IMR-90 (cell line): ENCODE measurements around the gene UBE2E2. TPM values are rescaled to one million over a fixed set of nuclear protein-coding genes. Genes with fewer than 3 reads are reported as not detected.

ENCODE experiments used
- ATAC-seq: fragments of 200-7000 bp; cut with Tn5 transposase; 2 replicates; pipeline ENCODE4 v1.9.1; 2020; ENCODE audit warnings: low read depth, mild to moderate bottlenecking, moderate library complexity
- BruUV-seq: library from RNA; stranded (reverse); fragments of 400-500 nt; replicated peaks from 2 replicates; lab custom pipeline; 2021; lab: Mats Ljungman, UMichigan
- CTCF ChIA-PET: fragments of 300-600 bp; formaldehyde crosslinking; extraction: SDS; loops from one replicate; lab custom pipeline; 2021; ENCODE audit warnings: antibody characterized with exemption; lab: Yijun Ruan, JAX
- POLR2A ChIA-PET: fragments of 300-600 bp; sonication (Branson Sonifier 250); formaldehyde crosslinking; loops from one replicate; lab custom pipeline; 2022; ENCODE audit warnings: antibody characterized with exemption; ENCODE audit not compliant: unreplicated experiment; lab: Charles Lee
- DNase-seq: peaks from one replicate; pipeline ENCODE4 v3.0.0; 2013
- H2AFZ ChIP-seq: replicated peaks from 2 replicates; pipeline ENCODE3; 2013; ENCODE audit warnings: low read length, mild to moderate bottlenecking; ENCODE audit not compliant: poor library complexity
- H2AK5ac ChIP-seq: 2 replicates; pipeline ENCODE4 v1.6.1; 2013; ENCODE audit warnings: low read depth, low read length, inconsistent platforms
- H2AK9ac ChIP-seq: replicated peaks from 2 replicates; pipeline ENCODE3; 2013; ENCODE audit warnings: mild to moderate bottlenecking, low read depth, low read length, moderate library complexity; ENCODE audit not compliant: poor library complexity
- H2BK120ac ChIP-seq: 2 replicates; pipeline ENCODE4 v1.6.1; 2013; ENCODE audit warnings: low read depth, low read length, inconsistent platforms
- H2BK15ac ChIP-seq: 3 replicates; pipeline ENCODE4 v1.6.1; 2013; ENCODE audit warnings: low read depth, low read length, inconsistent platforms
- H2BK20ac ChIP-seq: 2 replicates; pipeline ENCODE4 v1.6.1; 2013; ENCODE audit warnings: low read depth, mild to moderate bottlenecking, inconsistent platforms, low read length, moderate library complexity
- H2BK5ac ChIP-seq: 2 replicates; pipeline ENCODE4 v1.6.1; 2013; ENCODE audit warnings: mild to moderate bottlenecking, low read depth, low read length, inconsistent platforms; ENCODE audit not compliant: poor library complexity, severe bottlenecking
- H3K14ac ChIP-seq: replicated peaks from 2 replicates; pipeline ENCODE4 v1.6.1; 2013; ENCODE audit warnings: low read depth, low read length, inconsistent platforms
- H3K18ac ChIP-seq: 2 replicates; pipeline ENCODE4 v1.6.1; 2013; ENCODE audit warnings: low read depth, low read length, control low read depth
- H3K23ac ChIP-seq: 2 replicates; pipeline ENCODE4 v1.6.1; 2013; ENCODE audit warnings: low read depth, low read length, inconsistent platforms
- H3K27ac ChIP-seq: 2 replicates; pipeline ENCODE4 v1.5.1; 2013; ENCODE audit warnings: mild to moderate bottlenecking, control low read depth, low read length; ENCODE audit not compliant: insufficient read depth
- H3K27me3 ChIP-seq: 2 replicates; pipeline ENCODE4 v1.6.1; 2013; ENCODE audit warnings: low read length; ENCODE audit not compliant: control insufficient read depth, insufficient read depth
- H3K36me3 ChIP-seq: 2 replicates; pipeline ENCODE4 v1.6.1; 2013; ENCODE audit warnings: low read length, mixed read lengths; ENCODE audit not compliant: control insufficient read depth, insufficient read depth
- H3K4ac ChIP-seq: 2 replicates; pipeline ENCODE4 v1.6.1; 2013; ENCODE audit warnings: low read depth, low read length, inconsistent platforms
- H3K4me1 ChIP-seq: 2 replicates; pipeline ENCODE4 v1.6.1; 2013; ENCODE audit warnings: low read length, mixed read lengths; ENCODE audit not compliant: control insufficient read depth, insufficient read depth
- H3K4me2 ChIP-seq: 2 replicates; pipeline ENCODE4 v1.6.1; 2013; ENCODE audit warnings: low read depth, mild to moderate bottlenecking, control low read depth, low read length, moderate library complexity
- H3K4me3 ChIP-seq: 2 replicates; pipeline ENCODE4 v1.5.1; 2013; ENCODE audit warnings: low read depth, mild to moderate bottlenecking, control low read depth, low read length, moderate library complexity; ENCODE audit not compliant: insufficient read depth
- H3K56ac ChIP-seq: 2 replicates; pipeline ENCODE4 v1.6.1; 2013; ENCODE audit warnings: low read length, inconsistent platforms; ENCODE audit not compliant: insufficient read depth; ENCODE audit errors: extremely low read depth
- H3K79me1 ChIP-seq, 2 experiments: 2 replicates each; pipeline ENCODE4 v1.6.1; 2013; ENCODE audit warnings: low read length in 2 of 2, inconsistent platforms in 1 of 2, low read depth in 1 of 2
- H3K9ac ChIP-seq: 2 replicates; pipeline ENCODE4 v1.6.1; 2013; ENCODE audit warnings: low read depth, low read length, control low read depth
- H3K9me1 ChIP-seq: 2 replicates; pipeline ENCODE4 v1.6.1; 2013; ENCODE audit warnings: low read length, inconsistent platforms; ENCODE audit not compliant: insufficient read depth
- H3K9me3 ChIP-seq: 2 replicates; pipeline ENCODE4 v1.6.1; 2013; ENCODE audit warnings: low read length; ENCODE audit not compliant: control insufficient read depth, insufficient read depth
- H4K20me1 ChIP-seq: 2 replicates; pipeline ENCODE4 v1.6.1; 2013; ENCODE audit warnings: low read length, inconsistent platforms; ENCODE audit not compliant: insufficient read depth
- H4K5ac ChIP-seq: 2 replicates; pipeline ENCODE4 v1.6.1; 2013; ENCODE audit warnings: mild to moderate bottlenecking, low read depth, low read length, control low read depth
- H4K8ac ChIP-seq, 2 experiments: 2 replicates each; pipeline ENCODE4 v1.6.1; 2013; ENCODE audit warnings: low read depth in 2 of 2, low read length in 2 of 2, control low read depth in 1 of 2, inconsistent platforms in 1 of 2
- H4K91ac ChIP-seq: 2 replicates; pipeline ENCODE4 v1.6.1; 2013; ENCODE audit warnings: low read depth, low read length, inconsistent platforms; ENCODE audit not compliant: insufficient read depth
- CEBPB ChIP-seq: IDR thresholded peaks from 2 replicates; pipeline ENCODE4 v1.6.1; 2012; ENCODE audit warnings: low read depth, low read length, improper control_type of control experiment
- FOS ChIP-seq: fragments of 150-350 bp; IDR thresholded peaks from 2 replicates; pipeline ENCODE4 v1.6.1; 2016; ENCODE audit warnings: low read depth, low read length
- MAZ ChIP-seq: IDR thresholded peaks from 2 replicates; pipeline ENCODE4 v1.6.1; 2012; ENCODE audit warnings: low read depth, mild to moderate bottlenecking, low read length, improper control_type of control experiment, moderate library complexity, borderline replicate concordance
- RCOR1 ChIP-seq: IDR thresholded peaks from 2 replicates; pipeline ENCODE4 v1.6.1; 2012; ENCODE audit warnings: mild to moderate bottlenecking, low read length, improper control_type of control experiment; ENCODE audit not compliant: insufficient replicate concordance
- USF2 ChIP-seq: fragments of 150-350 bp; IDR thresholded peaks from 2 replicates; pipeline ENCODE4 v1.6.1; 2017; ENCODE audit warnings: mild to moderate bottlenecking, antibody characterized with exemption, low read length, low read depth
- dilution Hi-C: fragments of 300-500 bp; cut with HindIII; formaldehyde crosslinking; loops from one replicate; pipeline ENCODE4 v1.14.3; 2018; ENCODE audit warnings: low sequenced_read_pairs; ENCODE audit not compliant: unreplicated experiment
- in situ Hi-C: fragments of 300-500 bp; cut with MboI; formaldehyde crosslinking; loops from 3 replicates; pipeline ENCODE4 v1.14.3; 2019; ENCODE audit warnings: low sequenced_read_pairs, inconsistent platforms, mixed read lengths
- intact Hi-C: fragments of 100-400 bp; cut with micrococcal nuclease; formaldehyde crosslinking; loops from 2 replicates; pipeline ENCODE4 v1.10.0; 2022
- polyA plus RNA-seq, 3 experiments: library from polyadenylated mRNA; depleted of rRNA; stranded (reverse); fragments of >200 nt; gene quantifications; 2 replicates each; pipeline ENCODE4 v1.2.3, GENCODE V29; 2012; ENCODE audit warnings: low replicate concordance in 1 of 3
- total RNA-seq: library from RNA; depleted of rRNA; stranded (reverse); fragments of >200 nt; gene quantifications from 2 replicates; pipeline ENCODE4 v1.2.3, GENCODE V29; 2012

The UBE2E2 gene
- total and polyA plus RNA-seq, 2 of the 4 experiments (the other 2 are of a cell fraction) = 18.6 to 32.7 TPM

DNA sequence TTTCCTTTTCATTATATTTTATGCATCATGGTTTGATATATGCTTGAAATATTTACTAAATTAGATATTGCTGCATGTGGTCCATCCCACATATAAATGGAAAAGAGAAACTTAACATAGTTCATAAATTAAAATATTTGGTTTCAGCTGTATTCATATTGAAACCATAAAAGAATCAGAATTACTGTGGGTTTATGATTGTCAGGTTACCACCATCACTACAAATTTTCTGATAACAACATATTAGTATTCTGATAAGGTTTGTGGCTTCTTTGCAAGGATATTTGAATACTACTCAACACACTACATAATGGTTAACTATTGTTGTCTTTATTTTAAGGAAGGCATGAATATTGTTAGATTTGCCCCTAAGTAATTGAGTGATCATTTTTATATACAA, 235.5 kb downstream of the UBE2E2 start:
- H2BK5ac ChIP-seq = no peak overlapping the region
- no peak overlapping the region for H3K27ac ChIP-seq
- no peaks in the 10 kb centered on the region for H3K27me3 ChIP-seq
- in situ Hi-C loops = no loop called here
- H2BK120ac ChIP-seq = no peak overlapping the region
- no peak overlapping the region for H2AK5ac ChIP-seq
- H2AFZ ChIP-seq = no peak overlapping the region
- H4K5ac ChIP-seq = no peak overlapping the region
- no peaks in the 10 kb centered on the region for H3K9me3 ChIP-seq
- no peak overlapping the region for H3K14ac ChIP-seq
- no peak overlapping the region for H3K23ac ChIP-seq
- H2BK20ac ChIP-seq = no peak overlapping the region
- no peak overlapping the region for H2AK9ac ChIP-seq
- CTCF ChIA-PET = no interaction called here
- POLR2A ChIA-PET = interaction anchor here (0.6 kb wide), 1 partner anchor 11 kb away, joined by 4 read pairs; no protein-coding TSS in a partner anchor
- BruUV-seq = no TSS peak
- dilution Hi-C loops = no loop called here
- no peak for TF ChIP-seq FOS
- TF ChIP-seq RCOR1 = no peak
- TF ChIP-seq CEBPB = no peak
- no peak for TF ChIP-seq MAZ
- no peak for TF ChIP-seq USF2
- no peak overlapping the region for H3K4ac ChIP-seq
- no peak overlapping the region for H4K8ac ChIP-seq
- peaks cover 7% of the 10 kb centered on the region in 2 experiments; a peak in 3 of 4 replicates for H3K79me1 ChIP-seq
- no peak for DNase-seq
- intact Hi-C loops = no loop called here
- no peak overlapping the region for H3K9ac ChIP-seq
- no peak overlapping the region for H3K18ac ChIP-seq
- no peaks in the 10 kb centered on the region for H3K36me3 ChIP-seq
- no peak overlapping the region for H3K4me2 ChIP-seq
- no peaks in the 10 kb centered on the region for H3K4me1 ChIP-seq
- peaks cover 4% of the 10 kb centered on the region; the same call in 1 of the 2 replicates for H3K9me1 ChIP-seq
- no peak overlapping the region for H3K4me3 ChIP-seq
- peaks cover 3% of the 10 kb centered on the region; the same call in 1 of the 2 replicates for H4K20me1 ChIP-seq
- no peak overlapping the region for H4K91ac ChIP-seq
- no peak overlapping the region for H2BK15ac ChIP-seq
- ATAC-seq = no peak
- no peak overlapping the region for H3K56ac ChIP-seq
